Measurements from ENCODE around the gene PTTG1IP.

The PTTG1IP gene, protein sequence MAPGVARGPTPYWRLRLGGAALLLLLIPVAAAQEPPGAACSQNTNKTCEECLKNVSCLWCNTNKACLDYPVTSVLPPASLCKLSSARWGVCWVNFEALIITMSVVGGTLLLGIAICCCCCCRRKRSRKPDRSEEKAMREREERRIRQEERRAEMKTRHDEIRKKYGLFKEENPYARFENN

DNA sequence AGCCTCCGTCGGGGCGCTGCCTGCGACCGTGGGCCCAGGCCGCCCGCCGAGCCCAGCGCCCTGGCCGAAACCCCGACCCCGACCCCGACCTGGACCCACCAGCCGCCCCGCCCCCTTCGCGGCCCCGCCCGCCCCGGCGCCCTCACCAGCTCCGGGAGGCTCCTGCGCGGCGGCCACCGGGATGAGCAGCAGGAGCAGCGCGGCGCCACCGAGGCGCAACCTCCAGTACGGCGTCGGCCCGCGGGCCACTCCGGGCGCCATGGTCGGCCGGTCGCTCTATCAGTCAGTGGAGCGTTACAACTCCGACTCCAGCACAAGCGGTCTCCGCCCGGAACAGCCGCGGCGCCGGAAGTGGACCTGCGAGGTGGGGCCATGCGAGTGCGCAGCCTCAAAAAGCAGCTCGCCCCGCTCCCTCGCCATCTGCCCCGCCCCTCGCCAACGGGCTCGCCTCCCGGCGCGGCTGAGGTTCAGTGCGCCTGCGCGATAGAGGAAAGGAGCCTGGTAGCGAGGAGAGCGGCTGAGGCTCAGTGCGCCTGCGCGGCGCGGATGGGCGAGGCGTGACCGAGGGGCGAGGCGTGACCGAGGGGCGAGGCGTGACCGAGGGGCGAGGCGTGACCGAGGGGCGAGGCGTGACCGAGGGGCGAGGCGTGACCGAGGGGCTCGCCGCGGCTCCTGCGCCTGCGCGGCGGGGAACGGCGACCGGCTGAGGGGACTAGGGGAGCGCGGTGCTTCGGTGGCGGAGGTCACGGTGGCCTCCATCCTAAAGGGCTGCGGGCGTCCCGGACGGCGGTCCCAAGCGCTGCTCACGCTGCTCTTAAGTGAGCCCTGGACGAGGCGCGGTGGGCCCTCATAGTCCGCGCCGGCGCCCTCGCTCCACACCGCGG, at the start of gene PTTG1IP:
Gene PTTG1IP (minus strand): TSS at position 335 of the 884 bp plus-strand sequence. CDS start 74 bp downstream, at position 261.
- peak within 1 kb of the TSS; percentile 94 for H3K4me3 Mint-ChIP-seq
- H3K27me3 Mint-ChIP-seq, result no peaks in the 10 kb centered on the region
- DNase-seq (ENCODE audit: low spot score in 2 of 2), result peak; percentile 98 to 99
- no peaks in the 10 kb centered on the region for H3K9me3 Mint-ChIP-seq
- ATAC-seq (replicated peaks; ENCODE audit: extremely low read depth, poor library complexity, severe bottlenecking), result peak; percentile 74
- H3K27ac Mint-ChIP-seq (ENCODE audit: low read depth), result peak within 1 kb of the TSS; percentile 91
- H3K4me1 Mint-ChIP-seq, result peaks cover 56% of the 10 kb centered on the region
- peaks cover 19% of the 10 kb centered on the region for H3K36me3 Mint-ChIP-seq (ENCODE audit: insufficient read depth)

DNA sequence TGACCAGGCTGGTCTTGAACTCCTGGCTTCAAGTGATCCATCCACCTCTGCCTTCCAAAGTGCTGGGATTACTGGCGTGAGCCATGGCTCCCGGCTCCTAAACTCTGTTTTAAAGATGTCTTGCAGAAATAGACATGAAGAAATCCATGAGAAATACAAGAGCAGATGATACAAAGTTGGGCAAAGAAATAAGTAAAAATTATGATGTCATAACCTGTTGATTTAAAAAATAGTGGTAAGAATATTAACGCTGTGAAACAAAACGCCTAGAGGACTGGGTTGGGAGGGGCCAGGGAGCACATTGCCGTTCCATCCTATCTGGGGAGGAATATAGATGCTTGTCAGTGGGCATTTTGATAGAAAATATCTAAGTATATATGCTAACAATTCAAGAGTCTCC, 48.4 kb upstream of the PTTG1IP start:
- Mint-ChIP-seq H3K9me3 (no peaks in the 10 kb centered on the region), H3K4me3 (peak overlapping the region; percentile 93), H3K27me3 (no peaks in the 10 kb centered on the region), H3K36me3 (ENCODE audit: insufficient read depth) (peaks cover 32% of the 10 kb centered on the region), H3K27ac (ENCODE audit: low read depth) (peak overlapping the region; percentile 97), H3K4me1 (peaks cover 86% of the 10 kb centered on the region)
- no peak for ATAC-seq (replicated peaks; ENCODE audit: extremely low read depth, poor library complexity, severe bottlenecking)
- no peak for DNase-seq (ENCODE audit: low spot score in 2 of 2)

DNA sequence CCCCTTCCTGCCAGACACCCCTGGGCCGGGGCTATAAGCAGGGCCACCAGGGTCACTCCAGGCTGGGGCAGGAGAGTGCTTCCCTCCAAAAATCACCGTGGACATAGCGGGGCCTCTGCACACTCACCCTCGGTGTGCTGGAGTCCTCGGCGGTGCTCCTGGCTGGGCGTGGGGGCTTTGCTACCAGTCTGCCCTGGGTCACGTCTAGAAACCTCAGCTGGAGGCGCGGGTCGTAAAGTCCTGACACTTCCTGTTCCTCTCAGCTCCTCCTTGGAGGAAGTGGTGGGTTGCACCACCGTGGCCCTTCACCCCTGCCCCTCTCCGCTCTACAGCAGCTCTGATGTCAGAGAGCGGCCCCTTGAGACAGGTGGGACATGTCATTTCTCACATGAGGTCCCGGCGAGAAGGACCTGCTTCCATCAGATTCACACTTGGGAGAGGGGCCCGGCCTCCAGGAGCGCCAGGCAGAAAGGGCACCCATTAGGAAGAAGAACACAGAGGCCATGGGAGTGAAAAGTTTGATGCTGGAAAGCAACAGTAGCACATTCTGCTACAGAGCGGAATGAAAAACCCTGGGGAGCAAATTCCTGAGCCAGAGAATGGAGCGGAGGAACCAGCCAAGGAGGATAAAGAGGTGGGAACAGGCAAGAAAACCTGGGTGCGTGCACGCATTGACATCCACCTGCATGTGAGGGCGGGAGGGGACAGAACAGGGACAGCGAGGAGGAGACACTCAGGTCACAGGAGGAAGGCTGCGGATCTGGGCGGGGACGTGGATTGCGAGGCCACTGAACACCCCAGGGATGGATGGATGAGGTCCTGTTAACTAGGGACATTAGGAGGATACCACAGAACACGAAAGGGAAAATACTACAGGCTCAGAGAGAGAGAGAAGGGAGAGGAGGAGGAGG, 47.5 kb upstream of the PTTG1IP start, which contains the start of gene ITGB2:
Gene ITGB2 (minus strand): TSS at position 206 of the 911 bp plus-strand sequence. CDS start 10,117 bp downstream, outside the sequence.
- H3K36me3 Mint-ChIP-seq (ENCODE audit: insufficient read depth), result peaks cover 35% of the 10 kb centered on the region
- DNase-seq (ENCODE audit: low spot score in 2 of 2), result peak in 1 of 2 donors; percentile 36

DNA sequence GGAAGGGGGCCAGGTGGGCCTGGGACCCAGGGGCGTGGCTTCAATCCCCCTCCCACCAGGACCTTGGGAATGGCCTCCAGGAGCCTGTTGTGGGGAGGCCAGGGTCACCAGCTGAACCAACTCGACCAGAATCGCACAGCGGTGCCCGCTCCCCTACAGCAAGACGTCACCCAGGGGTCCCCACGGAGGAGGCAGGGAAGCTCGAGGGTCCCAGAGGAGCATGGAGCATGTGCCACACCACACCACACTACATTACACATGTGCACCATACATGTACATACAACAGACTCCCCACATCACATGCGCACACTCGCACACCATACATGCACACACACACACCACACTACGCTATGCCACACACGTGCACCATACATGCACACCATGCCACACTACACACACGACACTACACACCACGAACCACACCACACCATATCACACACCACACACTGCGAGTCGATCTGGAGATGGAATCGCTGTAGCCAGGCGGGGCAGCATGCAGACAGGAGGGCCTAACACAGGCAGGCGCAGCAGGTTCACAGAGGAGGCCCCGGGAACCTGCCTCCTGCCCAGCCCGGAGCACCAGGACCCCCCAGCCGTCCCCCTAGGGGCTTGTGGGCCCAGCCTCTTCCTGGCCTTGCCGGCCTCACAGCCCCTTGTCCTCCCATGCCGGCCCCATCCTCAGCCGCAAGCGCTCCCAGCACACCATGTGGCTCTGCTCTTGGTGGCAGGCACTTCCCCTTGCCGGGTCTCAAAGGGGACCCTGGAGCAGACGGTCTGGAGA, 46.6 kb upstream of the PTTG1IP start:
- ATAC-seq (replicated peaks; ENCODE audit: extremely low read depth, poor library complexity, severe bottlenecking) (peak; percentile 26), DNase-seq (ENCODE audit: low spot score in 2 of 2) (no peak)
- Mint-ChIP-seq H3K4me1 (peaks cover 84% of the 10 kb centered on the region), H3K27me3 (no peaks in the 10 kb centered on the region), H3K4me3 (peak overlapping the region; percentile 93), H3K36me3 (ENCODE audit: insufficient read depth) (peaks cover 37% of the 10 kb centered on the region), H3K9me3 (no peaks in the 10 kb centered on the region), H3K27ac (ENCODE audit: low read depth) (peak overlapping the region; percentile 97)

More for the DNA sequence above, 47.5 kb upstream of the PTTG1IP start, which contains the start of gene ITGB2:
- H3K4me1 Mint-ChIP-seq, result peaks cover 86% of the 10 kb centered on the region
- peak within 1 kb of the TSS; percentile 93 for H3K4me3 Mint-ChIP-seq
- H3K27ac Mint-ChIP-seq (ENCODE audit: low read depth), result peak within 1 kb of the TSS; percentile 97
- H3K27me3 Mint-ChIP-seq, result no peaks in the 10 kb centered on the region
- no peaks in the 10 kb centered on the region for H3K9me3 Mint-ChIP-seq
- peak; percentile 70 for ATAC-seq (replicated peaks; ENCODE audit: extremely low read depth, poor library complexity, severe bottlenecking)

DNA sequence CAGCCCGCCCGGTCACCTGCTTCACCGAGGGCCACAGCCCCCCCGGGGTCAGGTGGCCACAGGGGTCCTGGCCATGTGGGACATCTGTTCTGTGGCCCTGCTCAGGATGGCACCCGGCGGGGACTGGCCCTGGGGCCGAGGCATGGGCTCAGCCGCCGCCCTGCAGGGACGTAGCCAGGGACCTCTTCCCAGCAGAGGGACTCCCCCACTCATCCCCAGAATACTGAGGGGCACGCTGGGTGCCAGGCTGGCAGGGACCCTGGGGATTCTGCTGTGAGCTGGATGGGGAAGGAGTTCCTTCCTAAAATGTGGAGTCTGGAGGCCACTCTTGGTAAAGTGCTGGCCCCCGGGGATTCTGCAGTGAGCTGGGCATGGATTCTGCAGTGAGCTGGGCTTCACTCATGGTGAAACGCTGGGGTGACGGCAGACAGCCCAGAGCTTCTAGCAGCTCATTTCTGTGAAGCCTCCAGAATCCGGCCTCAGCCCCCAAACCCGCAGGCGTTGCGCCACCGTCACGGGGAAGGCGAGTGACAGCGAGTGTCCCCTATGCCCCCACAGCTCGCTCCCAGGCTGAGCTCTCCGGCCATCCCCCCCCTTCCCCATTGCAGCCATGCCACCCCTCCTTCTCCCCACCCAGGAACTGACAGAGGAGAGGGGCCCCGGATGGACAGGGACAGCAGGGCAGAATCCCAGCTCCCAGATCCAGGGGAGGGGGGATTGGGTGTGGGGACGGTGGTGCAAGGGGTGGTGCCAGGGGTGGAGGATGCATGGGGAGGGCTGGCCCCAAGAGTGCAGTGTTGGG, 45.8 kb upstream of the PTTG1IP start:
- H3K9me3 Mint-ChIP-seq, result no peaks in the 10 kb centered on the region
- peaks cover 84% of the 10 kb centered on the region for H3K4me1 Mint-ChIP-seq
- H3K27me3 Mint-ChIP-seq, result no peaks in the 10 kb centered on the region
- H3K36me3 Mint-ChIP-seq (ENCODE audit: insufficient read depth), result peaks cover 40% of the 10 kb centered on the region
- no peak for DNase-seq (ENCODE audit: low spot score in 2 of 2)
- ATAC-seq (replicated peaks; ENCODE audit: extremely low read depth, poor library complexity, severe bottlenecking), result no peak
- peak overlapping the region; percentile 97 for H3K27ac Mint-ChIP-seq (ENCODE audit: low read depth)
- peak overlapping the region; percentile 93 for H3K4me3 Mint-ChIP-seq

DNA sequence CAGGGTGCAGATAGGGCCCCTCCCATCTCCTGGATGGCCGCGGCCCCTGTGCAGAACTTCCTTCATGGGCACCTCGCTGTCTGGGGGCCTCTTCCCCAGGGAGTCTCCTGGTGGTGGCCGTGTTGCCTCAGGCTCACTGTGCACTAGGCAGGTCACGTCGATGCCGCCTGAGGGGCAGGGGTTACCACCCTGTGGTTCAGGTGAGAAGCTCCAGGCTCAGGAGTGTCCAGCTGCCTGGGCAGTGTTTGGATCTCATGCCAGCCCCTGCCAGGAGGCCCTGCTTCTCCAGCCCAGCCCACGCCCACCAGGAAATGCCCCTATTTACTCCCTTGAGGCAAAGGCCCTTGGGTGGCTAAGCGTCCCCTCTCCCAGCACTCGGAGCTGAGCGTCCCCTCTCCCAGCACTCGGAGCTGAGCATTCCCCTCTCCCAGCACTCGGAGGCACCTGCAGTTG, 45.1 kb upstream of the PTTG1IP start:
- DNase-seq (ENCODE audit: low spot score in 2 of 2) (no peak), ATAC-seq (replicated peaks; ENCODE audit: extremely low read depth, poor library complexity, severe bottlenecking) (no peak)
- Mint-ChIP-seq H3K36me3 (ENCODE audit: insufficient read depth) (peaks cover 42% of the 10 kb centered on the region), H3K27ac (ENCODE audit: low read depth) (peak overlapping the region; percentile 97), H3K4me3 (peak overlapping the region; percentile 93), H3K9me3 (no peaks in the 10 kb centered on the region), H3K27me3 (no peaks in the 10 kb centered on the region), H3K4me1 (peaks cover 83% of the 10 kb centered on the region)

DNA sequence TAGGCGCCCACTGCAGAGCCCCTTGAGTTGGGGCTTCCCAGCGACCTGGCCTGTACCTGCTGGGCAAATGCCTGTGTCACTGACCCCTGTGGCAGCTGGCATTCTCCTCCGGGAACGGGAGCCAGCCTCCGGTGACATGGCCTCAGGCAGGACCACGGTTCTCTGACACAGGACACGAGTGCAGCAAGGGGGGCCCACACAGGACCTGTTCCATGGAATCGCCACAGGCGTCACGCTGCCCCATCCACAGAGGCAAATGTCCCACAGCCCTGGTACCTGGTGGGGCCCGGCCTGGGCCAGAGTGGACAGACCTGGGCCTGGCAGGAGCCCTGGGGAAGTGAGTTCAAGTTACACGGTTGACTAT, 44.6 kb upstream of the PTTG1IP start:
- Mint-ChIP-seq H3K9me3 (no peaks in the 10 kb centered on the region), H3K4me3 (peak overlapping the region; percentile 93), H3K27me3 (no peaks in the 10 kb centered on the region), H3K36me3 (ENCODE audit: insufficient read depth) (peaks cover 42% of the 10 kb centered on the region), H3K4me1 (peaks cover 84% of the 10 kb centered on the region), H3K27ac (ENCODE audit: low read depth) (peak overlapping the region; percentile 97)
- DNase-seq (ENCODE audit: low spot score in 2 of 2), result no peak
- ATAC-seq (replicated peaks; ENCODE audit: extremely low read depth, poor library complexity, severe bottlenecking), result no peak

DNA sequence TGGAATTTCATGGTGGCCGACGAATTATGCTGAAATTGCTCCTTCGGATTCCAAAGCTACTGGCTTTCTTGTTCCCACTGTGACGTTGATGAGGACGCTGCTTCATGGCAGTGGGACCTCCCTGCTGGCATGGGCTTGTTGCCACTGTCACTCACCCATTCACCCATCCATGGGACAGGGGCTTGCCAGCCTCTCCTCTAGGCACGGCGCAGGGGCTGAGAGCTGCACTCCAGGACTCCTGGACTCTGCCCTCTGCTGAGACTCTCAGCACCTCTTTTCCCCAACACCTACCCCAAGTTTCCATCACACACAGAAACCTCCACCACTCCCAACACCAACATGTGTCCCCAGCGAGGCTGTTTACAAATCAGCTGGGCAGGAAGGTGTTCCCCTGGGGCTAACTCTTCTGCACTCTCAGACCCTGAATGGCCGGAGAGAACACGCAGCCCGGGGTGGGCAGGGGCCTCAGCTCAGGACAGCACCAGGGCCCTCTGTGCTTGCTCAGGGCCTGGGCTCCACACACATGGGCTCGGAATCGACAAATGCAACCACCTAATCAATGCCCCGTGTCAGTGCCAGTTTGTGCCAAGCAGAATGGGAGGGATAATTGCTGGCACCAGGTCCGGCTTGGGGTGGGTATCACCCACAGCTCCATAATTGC, 44.1 kb upstream of the PTTG1IP start:
- no peak for ATAC-seq (replicated peaks; ENCODE audit: extremely low read depth, poor library complexity, severe bottlenecking)
- H3K27me3 Mint-ChIP-seq, result no peaks in the 10 kb centered on the region
- no peaks in the 10 kb centered on the region for H3K9me3 Mint-ChIP-seq
- peaks cover 80% of the 10 kb centered on the region for H3K4me1 Mint-ChIP-seq
- H3K36me3 Mint-ChIP-seq (ENCODE audit: insufficient read depth), result peaks cover 42% of the 10 kb centered on the region
- peak overlapping the region; percentile 97 for H3K27ac Mint-ChIP-seq (ENCODE audit: low read depth)
- peak overlapping the region; percentile 93 for H3K4me3 Mint-ChIP-seq
- no peak for DNase-seq (ENCODE audit: low spot score in 2 of 2)

DNA sequence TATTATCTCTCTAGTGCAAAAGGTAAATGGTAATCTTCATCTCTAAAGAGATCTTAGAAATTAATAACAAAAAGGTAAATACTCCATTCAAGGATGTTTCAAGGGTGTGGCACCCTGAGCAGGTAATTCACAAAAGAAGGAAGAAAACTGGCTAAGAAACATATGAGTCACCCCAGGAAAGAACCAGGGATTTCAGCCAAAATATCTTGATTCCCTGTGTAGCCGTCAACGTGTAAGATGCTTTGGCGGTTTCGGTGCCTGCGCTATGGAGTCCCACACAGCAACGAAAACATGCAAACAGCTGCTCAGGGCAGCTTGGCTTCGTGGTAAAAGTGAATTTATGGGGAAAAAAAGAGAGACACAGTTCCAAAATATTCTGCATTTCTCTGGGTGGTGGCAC, 43.5 kb upstream of the PTTG1IP start:
- H3K27me3 Mint-ChIP-seq, result no peaks in the 10 kb centered on the region
- H3K36me3 Mint-ChIP-seq (ENCODE audit: insufficient read depth), result peaks cover 45% of the 10 kb centered on the region
- H3K9me3 Mint-ChIP-seq, result no peaks in the 10 kb centered on the region
- peak overlapping the region; percentile 93 for H3K4me3 Mint-ChIP-seq
- ATAC-seq (replicated peaks; ENCODE audit: extremely low read depth, poor library complexity, severe bottlenecking) (no peak), DNase-seq (ENCODE audit: low spot score in 2 of 2) (no peak)
- peak overlapping the region; percentile 48 for H3K27ac Mint-ChIP-seq (ENCODE audit: low read depth)
- peaks cover 81% of the 10 kb centered on the region for H3K4me1 Mint-ChIP-seq

DNA sequence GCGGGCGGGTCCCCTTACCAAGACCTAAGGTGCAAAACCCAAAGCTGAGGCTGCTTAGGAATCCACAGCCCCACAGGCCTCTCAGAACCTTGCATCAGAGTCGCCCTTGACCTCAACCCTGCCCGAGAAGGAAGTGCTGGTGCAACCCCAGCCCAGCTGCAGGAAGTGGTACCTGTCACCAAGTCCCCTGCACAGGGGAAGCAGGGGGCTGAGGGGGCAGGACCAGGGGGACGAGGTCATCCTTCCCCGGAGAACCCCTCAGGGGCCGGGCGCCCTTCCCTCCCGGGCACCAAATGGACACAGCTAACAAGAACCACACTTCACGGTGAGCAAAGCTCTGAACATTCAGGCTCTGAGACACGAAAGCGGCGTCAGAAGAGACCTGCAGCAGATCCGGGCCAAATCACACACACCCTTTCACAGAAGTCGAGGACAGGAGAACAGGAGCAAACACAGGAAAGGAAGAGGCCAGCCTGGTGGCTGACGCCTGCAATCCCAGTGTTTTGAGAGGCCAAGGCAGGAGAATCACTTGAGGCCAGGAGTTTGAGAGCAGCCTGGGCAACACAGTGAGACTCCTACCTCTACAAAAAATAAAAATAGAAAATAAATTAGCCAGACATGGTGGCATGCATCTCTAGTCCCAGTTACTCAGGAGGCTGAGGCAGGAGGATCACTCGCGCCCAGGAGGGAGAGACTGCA, 40.8 kb upstream of the PTTG1IP start:
- Mint-ChIP-seq H3K36me3 (ENCODE audit: insufficient read depth) (peaks cover 46% of the 10 kb centered on the region), H3K4me1 (peaks cover 85% of the 10 kb centered on the region), H3K27ac (ENCODE audit: low read depth) (peak overlapping the region; percentile 89), H3K4me3 (peak overlapping the region; percentile 93), H3K9me3 (no peaks in the 10 kb centered on the region), H3K27me3 (no peaks in the 10 kb centered on the region)
- peak; percentile 66 for ATAC-seq (replicated peaks; ENCODE audit: extremely low read depth, poor library complexity, severe bottlenecking)
- DNase-seq (ENCODE audit: low spot score in 2 of 2), result peak; percentile 50 to 51

Data from central memory CD8-positive, alpha-beta T cell (primary cell).